NB4 (cell line): ENCODE data around the gene EPB41L3.

Source experiments
- MAX ChIP-seq: IDR thresholded peaks from 2 replicates; pipeline ENCODE4 v1.6.1; 2011; ENCODE audit warnings: low read depth, low read length
- POLR2A ChIP-seq: IDR thresholded peaks from 2 replicates; pipeline ENCODE4 v1.6.1; 2011; ENCODE audit warnings: mild to moderate bottlenecking; ENCODE audit not compliant: insufficient read length; ENCODE audit errors: extremely low read depth
- TF ChIP-seq, protein P1 (sequence below): IDR thresholded peaks from one replicate; pipeline ENCODE4 v1.5.1; 2012; ENCODE audit warnings: low read depth, low read length

GRCh38 chr18:5439986-5440696, 103.7 kb downstream of the EPB41L3 start:
- TF ChIP-seq, protein P1, sequence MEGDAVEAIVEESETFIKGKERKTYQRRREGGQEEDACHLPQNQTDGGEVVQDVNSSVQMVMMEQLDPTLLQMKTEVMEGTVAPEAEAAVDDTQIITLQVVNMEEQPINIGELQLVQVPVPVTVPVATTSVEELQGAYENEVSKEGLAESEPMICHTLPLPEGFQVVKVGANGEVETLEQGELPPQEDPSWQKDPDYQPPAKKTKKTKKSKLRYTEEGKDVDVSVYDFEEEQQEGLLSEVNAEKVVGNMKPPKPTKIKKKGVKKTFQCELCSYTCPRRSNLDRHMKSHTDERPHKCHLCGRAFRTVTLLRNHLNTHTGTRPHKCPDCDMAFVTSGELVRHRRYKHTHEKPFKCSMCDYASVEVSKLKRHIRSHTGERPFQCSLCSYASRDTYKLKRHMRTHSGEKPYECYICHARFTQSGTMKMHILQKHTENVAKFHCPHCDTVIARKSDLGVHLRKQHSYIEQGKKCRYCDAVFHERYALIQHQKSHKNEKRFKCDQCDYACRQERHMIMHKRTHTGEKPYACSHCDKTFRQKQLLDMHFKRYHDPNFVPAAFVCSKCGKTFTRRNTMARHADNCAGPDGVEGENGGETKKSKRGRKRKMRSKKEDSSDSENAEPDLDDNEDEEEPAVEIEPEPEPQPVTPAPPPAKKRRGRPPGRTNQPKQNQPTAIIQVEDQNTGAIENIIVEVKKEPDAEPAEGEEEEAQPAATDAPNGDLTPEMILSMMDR: no peak
- TF ChIP-seq POLR2A: no peak
- no peak for TF ChIP-seq MAX
